KMS-11 (cell line): ENCODE data around the gene PCGF2.
A peak's percentile ranks its signal among the peaks of the same experiment; 100 is the strongest.

Source experiments
- H2AFZ ChIP-seq: fragments of 200-600 bp; sonication (generic); 2 replicates; pipeline ENCODE4 v1.6.1; 2016; ENCODE audit warnings: antibody characterized with exemption, mixed run types, low read depth
- H3K27ac ChIP-seq: fragments of 200-600 bp; sonication (generic); 2 replicates; pipeline ENCODE4 v1.6.1; 2016; ENCODE audit warnings: mild to moderate bottlenecking, mixed run types
- H3K27me3 ChIP-seq: fragments of 200-600 bp; sonication (generic); 2 replicates; pipeline ENCODE4 v1.6.1; 2017; ENCODE audit warnings: mild to moderate bottlenecking, low read depth, mixed run types, moderate library complexity; ENCODE audit not compliant: insufficient read depth
- H3K36me3 ChIP-seq: fragments of 200-600 bp; sonication (generic); 2 replicates; pipeline ENCODE4 v1.6.1; 2017; ENCODE audit warnings: mild to moderate bottlenecking, mixed run types; ENCODE audit not compliant: insufficient read depth
- H3K4me1 ChIP-seq: fragments of 200-600 bp; sonication (generic); 2 replicates; pipeline ENCODE4 v1.6.1; 2016; ENCODE audit warnings: mild to moderate bottlenecking, low read depth, mixed run types; ENCODE audit not compliant: poor library complexity, severe bottlenecking
- H3K4me2 ChIP-seq: fragments of 200-600 bp; sonication (generic); 2 replicates; pipeline ENCODE4 v1.7.0; 2016; ENCODE audit warnings: mild to moderate bottlenecking, mixed run types
- H3K4me3 ChIP-seq: fragments of 200-600 bp; sonication (generic); IDR thresholded peaks from 2 replicates; pipeline ENCODE4 v1.6.1; 2017; ENCODE audit warnings: low read depth, low read length, mixed read lengths; ENCODE audit not compliant: insufficient read depth
- H3K79me2 ChIP-seq: fragments of 200-600 bp; sonication (generic); 2 replicates; pipeline ENCODE4 v1.6.1; 2016; ENCODE audit warnings: low read depth, mixed run types; ENCODE audit not compliant: insufficient read depth
- H3K9ac ChIP-seq: fragments of 200-600 bp; sonication (generic); 2 replicates; pipeline ENCODE4 v1.6.1; 2016; ENCODE audit warnings: mild to moderate bottlenecking, mixed run types
- H4K20me1 ChIP-seq: fragments of 200-600 bp; sonication (generic); 2 replicates; pipeline ENCODE4 v1.6.1; 2016; ENCODE audit warnings: mild to moderate bottlenecking, mixed run types; ENCODE audit not compliant: insufficient read depth
- TF ChIP-seq, protein P1 (sequence below): fragments of 200-600 bp; sonication (generic); conservative IDR thresholded peaks from 2 replicates; pipeline ENCODE4 v1.6.1; 2017; ENCODE audit warnings: low read depth, mild to moderate bottlenecking, antibody characterized with exemption, low read length, moderate library complexity, mixed read lengths

Gene PCGF2

DNA sequence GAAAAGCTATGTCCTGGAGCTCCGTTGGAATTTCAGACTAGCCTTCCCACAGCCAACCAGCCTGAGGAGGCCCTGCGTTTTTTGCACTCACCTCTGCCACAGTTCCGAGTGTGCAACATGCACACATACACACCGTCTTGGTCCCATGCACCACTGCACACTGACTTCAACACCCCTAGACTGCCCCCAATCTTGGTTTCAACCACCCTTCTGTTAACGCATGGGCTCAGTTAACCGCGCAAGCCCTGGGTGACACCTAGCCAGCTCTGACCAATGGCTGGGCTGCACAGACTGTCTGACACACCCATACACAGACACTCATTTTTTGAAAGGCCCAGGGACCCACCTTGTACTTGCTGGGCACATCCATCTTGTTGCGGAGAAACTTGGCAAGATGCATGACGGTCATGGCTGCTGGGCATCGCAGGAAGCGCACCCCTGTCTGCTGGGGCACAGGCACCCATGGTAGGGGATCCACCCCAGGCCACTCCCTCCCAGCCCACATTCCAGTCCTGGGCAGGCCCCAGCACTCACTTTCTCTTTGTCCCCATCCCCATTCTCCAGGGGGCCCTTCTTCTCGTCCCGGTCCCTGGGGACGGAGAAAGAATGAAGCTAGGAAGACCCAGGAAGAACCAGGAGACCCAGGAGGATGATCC is 10.0 kb downstream of the PCGF2 start:
- H3K79me2 ChIP-seq = no peaks in the 10 kb centered on the region
- no peak overlapping the region for H3K4me2 ChIP-seq
- no peak overlapping the region for H3K27ac ChIP-seq
- H3K27me3 ChIP-seq = no peaks in the 10 kb centered on the region
- no peaks in the 10 kb centered on the region for H4K20me1 ChIP-seq
- no peak overlapping the region for H3K4me3 ChIP-seq
- no peak overlapping the region for H2AFZ ChIP-seq
- H3K9ac ChIP-seq = no peak overlapping the region
- TF ChIP-seq, protein P1, sequence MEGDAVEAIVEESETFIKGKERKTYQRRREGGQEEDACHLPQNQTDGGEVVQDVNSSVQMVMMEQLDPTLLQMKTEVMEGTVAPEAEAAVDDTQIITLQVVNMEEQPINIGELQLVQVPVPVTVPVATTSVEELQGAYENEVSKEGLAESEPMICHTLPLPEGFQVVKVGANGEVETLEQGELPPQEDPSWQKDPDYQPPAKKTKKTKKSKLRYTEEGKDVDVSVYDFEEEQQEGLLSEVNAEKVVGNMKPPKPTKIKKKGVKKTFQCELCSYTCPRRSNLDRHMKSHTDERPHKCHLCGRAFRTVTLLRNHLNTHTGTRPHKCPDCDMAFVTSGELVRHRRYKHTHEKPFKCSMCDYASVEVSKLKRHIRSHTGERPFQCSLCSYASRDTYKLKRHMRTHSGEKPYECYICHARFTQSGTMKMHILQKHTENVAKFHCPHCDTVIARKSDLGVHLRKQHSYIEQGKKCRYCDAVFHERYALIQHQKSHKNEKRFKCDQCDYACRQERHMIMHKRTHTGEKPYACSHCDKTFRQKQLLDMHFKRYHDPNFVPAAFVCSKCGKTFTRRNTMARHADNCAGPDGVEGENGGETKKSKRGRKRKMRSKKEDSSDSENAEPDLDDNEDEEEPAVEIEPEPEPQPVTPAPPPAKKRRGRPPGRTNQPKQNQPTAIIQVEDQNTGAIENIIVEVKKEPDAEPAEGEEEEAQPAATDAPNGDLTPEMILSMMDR = no peak
- no peaks in the 10 kb centered on the region for H3K36me3 ChIP-seq
- peaks cover 7% of the 10 kb centered on the region for H3K4me1 ChIP-seq

DNA sequence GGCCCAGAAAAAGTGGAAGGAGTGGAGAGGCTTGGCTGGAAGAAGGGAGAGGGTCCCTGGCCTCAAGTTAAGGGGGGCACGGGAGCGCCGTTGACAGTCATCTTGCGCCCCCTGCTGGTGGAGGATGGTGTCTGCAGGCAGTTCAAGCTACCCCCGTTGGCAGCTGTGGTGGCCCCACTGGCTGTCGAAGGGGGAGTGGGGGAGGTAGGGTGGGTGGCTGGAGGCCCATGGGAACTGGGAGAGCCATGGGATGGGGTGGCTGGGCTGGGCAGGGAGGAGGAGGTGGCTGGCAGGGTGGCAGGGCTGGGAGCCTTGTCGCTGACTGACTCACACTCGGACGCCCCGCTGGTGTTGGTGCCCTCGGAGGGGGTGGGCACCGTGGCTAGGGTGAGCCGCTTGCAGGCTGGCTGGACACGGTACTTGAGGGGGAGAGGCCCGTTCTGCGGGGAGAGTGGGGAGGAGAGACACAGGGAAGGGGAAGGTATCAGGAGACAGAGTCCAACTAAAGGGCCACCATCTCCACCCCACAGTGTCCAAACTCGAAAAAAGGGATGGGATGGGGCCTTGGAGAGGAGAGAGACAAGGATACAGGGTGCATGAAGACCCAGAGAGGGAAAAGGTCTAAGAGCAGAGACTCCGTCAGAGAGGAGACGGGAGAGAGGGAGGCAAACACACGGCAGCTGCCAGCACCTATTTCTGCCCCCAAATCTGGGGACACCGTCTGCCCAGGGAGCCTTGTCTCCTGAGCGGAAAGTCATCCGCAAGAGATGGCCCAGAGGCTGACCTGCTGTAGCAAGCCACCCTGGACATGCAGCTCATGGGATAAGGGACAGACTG is 12.8 kb downstream of the PCGF2 start:
- no peak overlapping the region for H3K4me2 ChIP-seq
- H3K27ac ChIP-seq = no peak overlapping the region
- H3K36me3 ChIP-seq = no peaks in the 10 kb centered on the region
- peaks cover 19% of the 10 kb centered on the region for H3K4me1 ChIP-seq
- H3K27me3 ChIP-seq = no peaks in the 10 kb centered on the region
- TF ChIP-seq, protein P1 = peak; percentile 98
- H3K4me3 ChIP-seq = no peak overlapping the region
- H2AFZ ChIP-seq = no peak overlapping the region
- no peaks in the 10 kb centered on the region for H4K20me1 ChIP-seq
- peaks cover 12% of the 10 kb centered on the region; the same call in 1 of the 2 replicates for H3K79me2 ChIP-seq
- no peak overlapping the region for H3K9ac ChIP-seq

DNA sequence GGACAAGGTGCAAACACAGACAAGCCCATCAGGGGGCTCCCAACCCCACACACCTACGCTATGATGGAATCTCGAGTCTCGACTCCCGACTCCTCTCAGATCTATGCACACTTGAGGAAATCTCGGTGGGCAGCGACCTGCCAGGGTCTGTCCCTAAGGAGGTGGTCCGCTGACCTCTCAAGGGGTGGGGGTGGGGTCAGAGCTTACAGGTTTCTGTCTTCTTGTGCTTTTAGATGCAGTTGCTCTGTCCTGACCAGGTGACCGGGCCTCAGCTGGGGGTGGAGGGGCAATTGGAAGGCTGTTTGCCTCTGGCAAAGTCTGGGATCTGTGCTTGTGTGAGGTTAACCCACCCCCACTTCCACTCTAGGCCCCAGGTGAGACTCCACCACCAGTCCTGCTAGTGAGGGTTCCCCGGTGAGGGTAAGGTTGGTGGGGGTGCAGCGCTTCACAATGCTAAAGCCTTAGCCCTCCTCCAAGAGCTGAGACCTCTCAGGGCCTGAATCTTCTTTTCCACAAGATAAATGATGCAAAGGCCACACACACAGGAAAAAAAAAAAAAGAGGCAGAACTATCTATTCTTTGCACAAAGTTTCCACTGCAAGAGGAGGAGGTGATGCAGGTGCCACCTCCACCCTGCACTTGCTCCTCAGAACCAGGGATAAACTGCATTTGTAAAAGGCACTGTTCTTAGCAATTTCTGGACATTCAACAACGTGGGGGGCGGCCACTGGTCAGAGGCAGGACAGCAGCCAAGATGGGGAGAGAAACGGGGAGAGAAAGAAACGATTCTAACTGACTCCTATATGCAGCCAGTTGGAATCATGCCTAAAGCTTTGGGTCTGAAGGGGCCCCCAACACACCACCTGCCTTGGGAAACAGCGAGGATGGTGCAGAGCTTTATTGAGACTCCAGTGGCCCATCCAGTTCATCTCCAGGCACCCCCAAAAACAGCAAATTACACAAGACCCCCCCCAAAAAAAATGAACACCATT is 13.9 kb downstream of the PCGF2 start:
- no peak overlapping the region for H3K4me2 ChIP-seq
- TF ChIP-seq, protein P1 = peak; percentile 55
- H3K9ac ChIP-seq = no peak overlapping the region
- no peak overlapping the region for H3K27ac ChIP-seq
- H3K27me3 ChIP-seq = no peaks in the 10 kb centered on the region
- no peak overlapping the region for H3K4me3 ChIP-seq
- H3K36me3 ChIP-seq = no peaks in the 10 kb centered on the region
- H2AFZ ChIP-seq = no peak overlapping the region
- H3K4me1 ChIP-seq = peaks cover 25% of the 10 kb centered on the region
- H3K79me2 ChIP-seq = peaks cover 12% of the 10 kb centered on the region; the same call in 1 of the 2 replicates
- H4K20me1 ChIP-seq = no peaks in the 10 kb centered on the region

DNA sequence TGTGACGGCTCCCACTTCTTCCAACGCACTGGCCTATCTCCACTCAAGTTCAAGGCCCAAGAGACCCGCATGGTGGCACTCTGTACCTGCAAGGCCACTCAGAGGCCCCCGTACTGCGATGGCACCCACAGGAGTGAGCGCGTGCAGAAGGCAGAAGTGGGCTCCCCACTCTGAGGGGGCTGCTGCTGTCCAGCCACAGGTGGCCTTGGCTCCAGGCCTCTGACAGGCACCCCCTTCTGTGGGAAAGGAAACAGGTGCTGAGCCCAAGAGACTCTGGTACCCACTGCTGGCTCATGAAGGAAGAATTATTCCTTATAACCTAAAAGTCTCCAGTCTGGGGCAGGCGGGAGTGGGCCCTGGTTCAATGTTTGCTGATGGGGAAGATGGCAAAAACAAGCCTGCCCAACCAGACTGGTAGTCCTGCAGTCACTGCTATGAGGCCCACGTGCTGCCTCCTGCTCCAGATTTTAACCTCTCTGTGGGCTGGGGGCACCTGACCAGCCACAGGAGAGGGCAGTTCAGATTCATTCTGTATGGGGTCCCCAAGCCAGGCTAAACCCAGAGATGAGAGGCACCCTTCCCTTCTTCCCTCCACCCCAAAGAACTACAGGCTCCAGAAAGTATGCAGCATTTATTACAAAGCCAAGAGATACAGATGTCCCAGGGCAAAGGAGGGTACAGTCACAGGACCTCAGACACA is 14.7 kb downstream of the PCGF2 start:
- Histone ChIP-seq H3K9ac (no peak overlapping the region), H3K27ac (no peak overlapping the region), H3K4me1 (peaks cover 25% of the 10 kb centered on the region), H3K27me3 (no peaks in the 10 kb centered on the region), H4K20me1 (no peaks in the 10 kb centered on the region), H3K4me2 (no peak overlapping the region), H3K79me2 (peaks cover 12% of the 10 kb centered on the region; the same call in 1 of the 2 replicates), H3K4me3 (no peak overlapping the region), H3K36me3 (no peaks in the 10 kb centered on the region), H2AFZ (no peak overlapping the region)
- TF ChIP-seq, protein P1 = no peak
